ENCODE results near the gene CPT1B. TPM values are rescaled to one million over a fixed set of nuclear protein-coding genes. Genes with fewer than 3 reads are reported as not detected.

Gene CPT1B
- total RNA-seq, 1 experiment from 2014 or later: 13.1 TPM

DNA sequence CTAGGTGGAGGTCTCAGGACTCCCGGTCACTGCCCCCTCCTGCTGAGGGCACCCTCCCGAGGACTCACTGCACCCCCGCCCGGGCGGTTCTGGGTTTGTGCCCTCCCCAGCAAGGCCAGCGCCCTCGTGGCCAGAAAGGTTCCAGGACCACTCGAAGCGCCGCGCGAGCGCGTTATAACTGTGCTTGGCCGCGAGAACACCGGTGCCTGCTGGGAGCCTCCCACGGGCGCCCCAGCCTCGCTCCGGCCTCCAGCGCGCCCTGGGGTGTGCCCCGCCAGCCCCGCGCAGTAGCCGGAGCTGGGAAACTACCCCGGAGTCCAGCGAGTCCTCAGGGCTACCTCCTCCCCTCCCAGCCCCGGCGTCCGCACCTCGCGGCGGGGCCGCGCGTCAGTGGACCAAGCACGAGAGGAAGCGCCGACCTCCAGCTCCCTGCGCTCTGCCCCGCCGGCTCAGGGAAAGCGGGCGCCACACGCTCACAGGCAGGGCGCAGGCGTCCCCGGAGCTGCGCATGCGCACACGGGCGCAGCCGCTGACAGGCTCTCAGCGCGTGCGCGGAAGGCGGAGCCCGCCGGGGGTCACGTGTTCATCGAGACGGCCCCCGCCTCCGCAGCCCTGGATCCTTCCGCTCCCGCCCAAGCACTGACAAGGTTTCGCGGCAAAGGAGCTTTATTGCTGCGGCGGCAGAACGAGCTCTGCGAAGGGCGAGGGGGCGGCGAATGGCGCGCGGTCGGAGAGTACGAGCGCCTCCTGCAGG, 52.9 kb downstream of the CPT1B start, which contains the start of gene SCO2:
Gene SCO2, minus strand, starts transcription at position 495 of the 754 bp plus-strand sequence. CDS start 1,187 bp downstream, outside the sequence.
- no peaks in the 10 kb centered on the region; the same call in 1 of the 2 replicates for H4K20me1 ChIP-seq (ENCODE audit: low read length)

DNA sequence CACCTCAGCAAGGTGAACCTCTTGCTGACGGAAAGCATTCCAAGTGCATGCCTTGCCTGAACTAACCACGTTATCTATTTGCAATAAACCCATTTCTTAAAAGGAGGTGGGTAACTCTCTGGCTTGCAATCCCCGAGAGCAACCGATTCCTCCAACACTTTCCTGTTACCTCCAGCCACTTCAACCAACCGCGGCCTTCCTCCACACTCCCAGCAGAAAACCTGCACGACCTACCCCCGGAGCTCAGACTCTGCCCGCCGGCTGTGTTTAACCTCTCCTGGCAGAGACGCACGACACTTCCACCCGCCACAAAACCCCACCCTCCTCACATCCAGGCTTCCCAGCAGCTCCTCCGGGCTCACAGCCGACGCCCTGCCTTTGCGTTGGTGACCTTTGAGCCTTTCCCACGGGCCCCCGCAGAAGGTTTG, 53.5 kb downstream of the CPT1B start:
- Histone ChIP-seq H3F3A (ENCODE audit: low read length, unreplicated experiment) (no peaks in the 10 kb centered on the region), H2AFZ (ENCODE audit: low read length) (peak overlapping the region; percentile 75; the same call in 1 of the 2 replicates), H4K20me1 (ENCODE audit: low read length) (no peaks in the 10 kb centered on the region; the same call in 1 of the 2 replicates), H3K79me2 (ENCODE audit: low read length) (peaks cover 25% of the 10 kb centered on the region), H3K4me3 (ENCODE audit: low read length) (peak overlapping the region; percentile 81), H3K27ac (ENCODE audit: low read length) (peak overlapping the region; percentile 78), H3K9me2 (replicated peaks; ENCODE audit: low read length) (no peaks in the 10 kb centered on the region), H3K36me3 (ENCODE audit: low read depth, low read length) (no peaks in the 10 kb centered on the region), H3K4me2 (ENCODE audit: low read length) (peak overlapping the region; percentile 98), H3K27me3 (ENCODE audit: low read length) (no peaks in the 10 kb centered on the region), H3K9me3 (ENCODE audit: low read length) (no peaks in the 10 kb centered on the region), H3K9ac (ENCODE audit: low read length) (peak overlapping the region; percentile 94), H3K4me1 (ENCODE audit: insufficient read depth, low read length) (peaks cover 9% of the 10 kb centered on the region; the same call in 1 of the 2 replicates)
- POLR2A ChIA-PET (ENCODE audit: unreplicated experiment): interaction anchor here (0.6 to 1.7 kb wide), 2 partner anchors 17 to 228 kb away, joined by 3 to 8 read pairs; partner anchors contain the start of genes LMF2 and NCAPH2
- BruUV-seq (replicated peaks): no TSS peak
- ATAC-seq (peak; percentile 3), DNase-seq (no peak)
- CTCF ChIA-PET: interaction anchor here (2.7 kb wide), 1 partner anchor 96 kb away, joined by 16 read pairs; no protein-coding TSS in a partner anchor
- intact Hi-C loops (cut with micrococcal nuclease): loop anchor here (5.0 kb wide), 2 partner anchors 38 to 98 kb away; partner anchors contain the start of gene SYCE3
- TF ChIP-seq EZH2 (IDR thresholded peaks at IDR 0.05; ENCODE audit: low read length, unreplicated experiment) (no peak), EZH2phosphoT487 (IDR thresholded peaks at IDR 0.05; ENCODE audit: borderline replicate concordance, low read length) (no peak)
- TF ChIP-seq, protein P1, sequence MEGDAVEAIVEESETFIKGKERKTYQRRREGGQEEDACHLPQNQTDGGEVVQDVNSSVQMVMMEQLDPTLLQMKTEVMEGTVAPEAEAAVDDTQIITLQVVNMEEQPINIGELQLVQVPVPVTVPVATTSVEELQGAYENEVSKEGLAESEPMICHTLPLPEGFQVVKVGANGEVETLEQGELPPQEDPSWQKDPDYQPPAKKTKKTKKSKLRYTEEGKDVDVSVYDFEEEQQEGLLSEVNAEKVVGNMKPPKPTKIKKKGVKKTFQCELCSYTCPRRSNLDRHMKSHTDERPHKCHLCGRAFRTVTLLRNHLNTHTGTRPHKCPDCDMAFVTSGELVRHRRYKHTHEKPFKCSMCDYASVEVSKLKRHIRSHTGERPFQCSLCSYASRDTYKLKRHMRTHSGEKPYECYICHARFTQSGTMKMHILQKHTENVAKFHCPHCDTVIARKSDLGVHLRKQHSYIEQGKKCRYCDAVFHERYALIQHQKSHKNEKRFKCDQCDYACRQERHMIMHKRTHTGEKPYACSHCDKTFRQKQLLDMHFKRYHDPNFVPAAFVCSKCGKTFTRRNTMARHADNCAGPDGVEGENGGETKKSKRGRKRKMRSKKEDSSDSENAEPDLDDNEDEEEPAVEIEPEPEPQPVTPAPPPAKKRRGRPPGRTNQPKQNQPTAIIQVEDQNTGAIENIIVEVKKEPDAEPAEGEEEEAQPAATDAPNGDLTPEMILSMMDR (conservative IDR thresholded peaks at IDR 0.05; ENCODE audit: low read depth, low read length): no peak

More for the DNA sequence above, 52.9 kb downstream of the CPT1B start, which contains the start of gene SCO2:
- intact Hi-C loops (cut with micrococcal nuclease): loop anchor here (5.0 kb wide), 2 partner anchors 37 to 97 kb away; partner anchors contain the start of gene SYCE3
- Histone ChIP-seq H3K27ac (ENCODE audit: low read length) (peak within 1 kb of the TSS; percentile 78), H3K4me2 (ENCODE audit: low read length) (peak within 1 kb of the TSS; percentile 98), H3K4me3 (ENCODE audit: low read length) (peak within 1 kb of the TSS; percentile 81), H3K9ac (ENCODE audit: low read length) (peak within 1 kb of the TSS; percentile 94), H3K9me3 (ENCODE audit: low read length) (no peaks in the 10 kb centered on the region), H3F3A (ENCODE audit: low read length, unreplicated experiment) (no peaks in the 10 kb centered on the region), H3K79me2 (ENCODE audit: low read length) (peaks cover 25% of the 10 kb centered on the region), H2AFZ (ENCODE audit: low read length) (peak within 1 kb of the TSS; percentile 75), H3K9me2 (replicated peaks; ENCODE audit: low read length) (no peaks in the 10 kb centered on the region), H3K4me1 (ENCODE audit: insufficient read depth, low read length) (peaks cover 9% of the 10 kb centered on the region; the same call in 1 of the 2 replicates), H3K36me3 (ENCODE audit: low read depth, low read length) (no peaks in the 10 kb centered on the region), H3K27me3 (ENCODE audit: low read length) (no peaks in the 10 kb centered on the region)
- DNase-seq (peak; percentile 95), ATAC-seq (peak; percentile 48)
- TF ChIP-seq, protein P1 (conservative IDR thresholded peaks at IDR 0.05; ENCODE audit: low read depth, low read length): no peak; the same call in 1 of the 2 replicates
- TF ChIP-seq EZH2 (IDR thresholded peaks at IDR 0.05; ENCODE audit: low read length, unreplicated experiment): no peak
- TF ChIP-seq EZH2phosphoT487 (IDR thresholded peaks at IDR 0.05; ENCODE audit: borderline replicate concordance, low read length): no peak
- TSS peak; percentile 22 for BruUV-seq (replicated peaks)
- ChIA-PET CTCF (interaction anchor here (0.5 to 2.7 kb wide), 4 partner anchors 17 to 96 kb away, joined by 3 to 16 read pairs (median 9); partner anchors contain the start of genes LMF2 and NCAPH2), POLR2A (ENCODE audit: unreplicated experiment) (interaction anchor here (0.5 to 1.7 kb wide), 5 partner anchors 17 to 229 kb away, joined by 3 to 8 read pairs (median 3); partner anchors contain the start of genes LMF2 and NCAPH2)

Measured in PC-3 (cell line).